Gastrocnemius medialis (tissue), 4 donors: ENCODE results near the gene TMEM175. TPM values are rescaled to one million over a fixed set of nuclear protein-coding genes. Genes with fewer than 3 reads are reported as not detected.

Experiments used
- ATAC-seq, 2 donors: fragments of 150-250 bp; one replicate each; pipeline ENCODE4 v1.9.1; 2016
- DNase-seq, 2 donors: peaks; one replicate each; pipeline ENCODE4 v3.0.0-alpha.2; 2019
- H3K27ac ChIP-seq, 4 donors: fragments of 200-600 bp; sonication (generic); 1 replicate in 1 of 4; 2 replicates in 3 of 4; pipeline ENCODE4 v1.5.1; 2016 to 2018; ENCODE audit warnings: mild to moderate bottlenecking in 2 of 4, moderate library complexity in 1 of 4
- H3K27me3 ChIP-seq, 3 donors: fragments of 200-600 bp; sonication (generic) in 2 of 3; 1 replicate in 1 of 3; 2 replicates in 2 of 3; pipeline versions ENCODE4 v1.5.1 to v1.6.0; 2016 to 2019; ENCODE audit warnings: mild to moderate bottlenecking in 1 of 3, moderate library complexity in 1 of 3
- H3K36me3 ChIP-seq, 2 donors: fragments of 200-600 bp; sonication (generic) in 1 of 2; one replicate each; pipeline ENCODE4 v1.5.1; 2017 to 2018
- H3K4me1 ChIP-seq, 2 donors: fragments of 200-600 bp; sonication (generic) in 1 of 2; one replicate each; pipeline ENCODE4 v1.5.1; 2016 to 2017; ENCODE audit warnings: mild to moderate bottlenecking in 2 of 2
- H3K4me3 ChIP-seq, 4 donors: fragments of 200-600 bp; sonication (generic) in 3 of 4; 1 replicate in 1 of 4; 2 replicates in 3 of 4; pipeline ENCODE4 v1.5.1; 2016 to 2019; ENCODE audit warnings: mild to moderate bottlenecking in 2 of 4
- H3K9me3 ChIP-seq, 3 donors: fragments of 200-600 bp; sonication (generic) in 2 of 3; 1 replicate in 1 of 3; 2 replicates in 2 of 3; pipeline ENCODE4 v1.5.1; 2016 to 2019
- CTCF ChIP-seq, 5 experiments: fragments of 450-650 bp in 3 of 5; fragments of 200-600 bp in 2 of 5; sonication (generic) in 2 of 5; IDR thresholded peaks in 4 of 5; conservative IDR thresholded peaks in 1 of 5; 1 replicate in 4 of 5; 2 replicates in 1 of 5; pipeline ENCODE4 v1.5.1; 2016 to 2019; ENCODE audit warnings: antibody characterized with exemption in 5 of 5, mild to moderate bottlenecking in 3 of 5, moderate library complexity in 3 of 5
- POLR2A ChIP-seq, 2 donors: fragments of 450-650 bp; IDR thresholded peaks; one replicate each; pipeline ENCODE4 v1.6.1; 2017; ENCODE audit warnings: antibody characterized with exemption in 2 of 2, mild to moderate bottlenecking in 2 of 2, moderate library complexity in 2 of 2
- in situ Hi-C, 4 donors: fragments of 200-750 bp; cut with MboI; loops; one replicate each; pipeline versions ENCODE4 v1.15.0 to v1.8.0; 2017; ENCODE audit warnings: low sequenced_read_pairs in 4 of 4
- intact Hi-C: fragments of 100-400 bp; cut with DNase I; formaldehyde crosslinking; loops from one replicate; pipeline ENCODE4 v1.15.1; 2023; ENCODE audit warnings: low total_unique reads
- total RNA-seq, 4 donors: library from RNA; depleted of rRNA; stranded (reverse); fragments of >200 nt; gene quantifications; one replicate each; pipeline versions ENCODE4 v1.1.0 to v1.2.3, GENCODE V29; 2016

Gene TMEM175
- total RNA-seq, 4 donors from 2014 or later, result 15.3 to 29.6 (median 20.8) TPM

- no peak overlapping the region for H3K4me3 ChIP-seq
- intact Hi-C loops, result no loop called here
- DNase-seq (no peak), ATAC-seq (no peak)
- no peaks in the 10 kb centered on the region for H3K9me3 ChIP-seq
- in situ Hi-C loops, result no loop called here
- H3K27ac ChIP-seq, result no peak overlapping the region
- no peaks in the 10 kb centered on the region for H3K27me3 ChIP-seq
- no peaks in the 10 kb centered on the region for H3K36me3 ChIP-seq
- TF ChIP-seq CTCF (IDR thresholded peaks at IDR 0.05 in 4 of 5, conservative IDR thresholded peaks at IDR 0.05 in 1 of 5) (no peak), POLR2A (IDR thresholded peaks at IDR 0.05) (no peak)
- H3K4me1 ChIP-seq, result no peaks in the 10 kb centered on the region
These were observed 46.9 kb downstream of the TMEM175 start for GRCh38 chr4:978957-979701.

- DNase-seq (no peak), ATAC-seq (no peak)
- intact Hi-C loops (no loop called here), in situ Hi-C loops (no loop called here)
- no peak overlapping the region for H3K4me3 ChIP-seq
- no peak for TF ChIP-seq CTCF (IDR thresholded peaks at IDR 0.05 in 4 of 5, conservative IDR thresholded peaks at IDR 0.05 in 1 of 5)
- TF ChIP-seq POLR2A (IDR thresholded peaks at IDR 0.05), result no peak
- H3K27ac ChIP-seq, result no peak overlapping the region
- H3K36me3 ChIP-seq, result no peaks in the 10 kb centered on the region
- peaks cover 14% of the 10 kb centered on the region in 2 donors for H3K4me1 ChIP-seq
- no peaks in the 10 kb centered on the region for H3K27me3 ChIP-seq
- no peaks in the 10 kb centered on the region for H3K9me3 ChIP-seq
These were observed 50.0 kb downstream of the TMEM175 start for GRCh38 chr4:982291-982690.

GRCh38 chr4:982814-983213, 50.6 kb downstream of the TMEM175 start:
- no peak overlapping the region for H3K27ac ChIP-seq
- TF ChIP-seq CTCF (IDR thresholded peaks at IDR 0.05 in 4 of 5, conservative IDR thresholded peaks at IDR 0.05 in 1 of 5) (no peak), POLR2A (IDR thresholded peaks at IDR 0.05) (no peak)
- H3K4me3 ChIP-seq, result no peak overlapping the region
- DNase-seq (no peak), ATAC-seq (no peak)
- H3K27me3 ChIP-seq, result no peaks in the 10 kb centered on the region
- no peaks in the 10 kb centered on the region for H3K36me3 ChIP-seq
- intact Hi-C loops (no loop called here), in situ Hi-C loops (no loop called here)
- H3K9me3 ChIP-seq, result no peaks in the 10 kb centered on the region
- H3K4me1 ChIP-seq, result peaks cover 14 to 19% of the 10 kb centered on the region in 2 donors

GRCh38 chr4:984336-985054, 52.2 kb downstream of the TMEM175 start:
- no peak for ATAC-seq
- no peaks in the 10 kb centered on the region for H3K27me3 ChIP-seq
- H3K9me3 ChIP-seq, result no peaks in the 10 kb centered on the region
- in situ Hi-C loops, result no loop called here
- peaks cover 14 to 22% of the 10 kb centered on the region in 2 donors for H3K4me1 ChIP-seq
- H3K4me3 ChIP-seq, result peak overlapping the region; percentile 7 to 42 (median 28)
- intact Hi-C loops, result loop anchor here (5.0 kb wide), 1 partner anchor 52 kb away; the partner anchor contains the start of genes GAK and TMEM175
- DNase-seq, result no peak
- H3K27ac ChIP-seq, result peak overlapping the region in 1 of 4 donors; percentile 42
- TF ChIP-seq POLR2A (IDR thresholded peaks at IDR 0.05) (no peak), CTCF (IDR thresholded peaks at IDR 0.05 in 4 of 5, conservative IDR thresholded peaks at IDR 0.05 in 1 of 5) (no peak)
- H3K36me3 ChIP-seq, result no peaks in the 10 kb centered on the region
